A549 (cell line): Measurements from ENCODE around the gene MTRR. TPM values are rescaled to one million over a fixed set of nuclear protein-coding genes. Genes with fewer than 3 reads are reported as not detected.

Experiments used
- ATAC-seq, 2 experiments: fragments of 200-7000 bp in 1 of 2; fragments of >200 bp in 1 of 2; cut with Nextera tagmentation in 1 of 2; cut with Tn5 transposase in 1 of 2; 3 replicates each; pipeline versions ENCODE4 v1.8.0 to v1.9.1; 2018 to 2020; ENCODE audit warnings: mild to moderate bottlenecking in 1 of 2, moderate library complexity in 1 of 2
- CTCF ChIA-PET: fragments of 300-600 bp; sonication (Branson Sonifier 250); formaldehyde crosslinking; extraction: SDS; loops from one replicate; lab custom pipeline; 2021; ENCODE audit warnings: antibody characterized with exemption, inconsistent platforms; lab: Yijun Ruan, JAX
- POLR2A ChIA-PET: fragments of 350-600 bp; formaldehyde crosslinking; extraction: SDS; loops from one replicate; lab custom pipeline; 2021; ENCODE audit warnings: antibody characterized with exemption, inconsistent platforms; lab: Yijun Ruan, JAX
- DNase-seq, 2 experiments: peaks; one replicate each; pipeline versions ENCODE4 v3.0.0 to v3.0.0-alpha.2; 2011 to 2016; ENCODE audit warnings: low read depth in 1 of 2, low spot score in 1 of 2
- FAIRE-seq: peaks from 2 replicates; lab custom pipeline; 2011; peaks lifted over from hg19 to GRCh38; lab: Jason Lieb, UNC
- H3K27ac ChIP-seq, 2 experiments: fragments of >200 bp; sonication (Bioruptor Twin); formaldehyde crosslinking; 3 replicates each; pipeline ENCODE4 v1.5.1; 2016 to 2017
- H3K4me1 ChIP-seq: fragments of >200 bp; sonication (Bioruptor Twin); formaldehyde crosslinking; 3 replicates; pipeline ENCODE4 v1.6.1; 2016
- H3K4me2 ChIP-seq: fragments of >200 bp; sonication (Bioruptor Twin); formaldehyde crosslinking; 3 replicates; pipeline ENCODE4 v1.6.1; 2016
- H3K4me3 ChIP-seq: fragments of >200 bp; sonication (Bioruptor Twin); formaldehyde crosslinking; 3 replicates; pipeline ENCODE4 v1.5.1; 2016
- H3K9me3 ChIP-seq: fragments of >200 bp; sonication (Bioruptor Twin); formaldehyde crosslinking; 3 replicates; pipeline ENCODE4 v1.6.1; 2016
- BHLHE40 ChIP-seq: IDR thresholded peaks from 2 replicates; pipeline ENCODE4 v1.6.1; 2012; ENCODE audit warnings: low read depth, low read length, inconsistent platforms
- E2F6 ChIP-seq: IDR thresholded peaks from 2 replicates; pipeline ENCODE4 v1.6.1; 2012; ENCODE audit warnings: low read depth, borderline replicate concordance
- EHF ChIP-seq: fragments of 250-450 bp; sonication (Bioruptor Pico); IDR thresholded peaks from 2 replicates; pipeline ENCODE4 v1.5.0; 2020; ENCODE audit warnings: mild to moderate bottlenecking
- ELK1 ChIP-seq: fragments of 150-350 bp; IDR thresholded peaks from 2 replicates; pipeline ENCODE4 v1.6.1; 2014; ENCODE audit warnings: low read depth, mild to moderate bottlenecking, low read length
- FOSL2 ChIP-seq, 2 experiments: fragments of 450-650 bp in 1 of 2; fragments of >200 bp in 1 of 2; sonication (Bioruptor Twin) in 1 of 2; formaldehyde crosslinking; IDR thresholded peaks; 2 replicates each; pipeline versions ENCODE4 v1.5.0 to v1.6.1; 2016 to 2020; ENCODE audit warnings: mild to moderate bottlenecking in 1 of 2, moderate library complexity in 1 of 2
- HES2 ChIP-seq: fragments of >200 bp; sonication (Bioruptor Twin); formaldehyde crosslinking; IDR thresholded peaks from 2 replicates; pipeline ENCODE4 v1.6.1; 2016
- HMGXB4 ChIP-seq: fragments of 250-450 bp; sonication (Bioruptor Pico); IDR thresholded peaks from 2 replicates; pipeline ENCODE4 v1.5.0; 2021; ENCODE audit warnings: mild to moderate bottlenecking, moderate library complexity, borderline replicate concordance
- HOXB5 ChIP-seq: fragments of 250-450 bp; sonication (Bioruptor Pico); IDR thresholded peaks from 2 replicates; pipeline ENCODE4 v1.5.0; 2020; ENCODE audit warnings: mild to moderate bottlenecking, moderate library complexity
- JUN ChIP-seq, 2 experiments: fragments of >200 bp; sonication (Bioruptor Twin); formaldehyde crosslinking; IDR thresholded peaks; 2 replicates in 1 of 2; 3 replicates in 1 of 2; pipeline ENCODE4 v1.6.1; 2016 to 2017
- JUNB ChIP-seq: fragments of >200 bp; sonication (Bioruptor Twin); formaldehyde crosslinking; IDR thresholded peaks from 2 replicates; pipeline ENCODE4 v1.6.1; 2016
- KDM5A ChIP-seq: fragments of 200-600 bp; sonication (generic); IDR thresholded peaks from 2 replicates; pipeline ENCODE4 v1.6.1; 2016; ENCODE audit warnings: antibody characterized with exemption, mild to moderate bottlenecking
- MAFK ChIP-seq: fragments of 450-650 bp; IDR thresholded peaks from 2 replicates; pipeline ENCODE4 v1.6.1; 2014; ENCODE audit not compliant: partially characterized antibody
- PBX3 ChIP-seq: IDR thresholded peaks from 2 replicates; pipeline ENCODE4 v1.6.1; 2012
- PHF8 ChIP-seq: fragments of 200-600 bp; sonication (generic); IDR thresholded peaks from 2 replicates; pipeline ENCODE4 v1.6.1; 2016; ENCODE audit warnings: low read depth, mild to moderate bottlenecking, antibody characterized with exemption, moderate library complexity, borderline replicate concordance
- POLR2AphosphoS2 ChIP-seq: conservative IDR thresholded peaks from 2 replicates; pipeline ENCODE4 v1.6.1; 2012; ENCODE audit warnings: low read length, improper control_type of control experiment, inconsistent platforms
- RCOR1 ChIP-seq: fragments of 150-350 bp; IDR thresholded peaks from 2 replicates; pipeline ENCODE4 v1.6.1; 2014; ENCODE audit warnings: antibody characterized with exemption, low read length, low read depth
- SMC3 ChIP-seq: fragments of >200 bp; sonication (Bioruptor Twin); formaldehyde crosslinking; IDR thresholded peaks from 3 replicates; pipeline ENCODE4 v1.6.1; 2018; ENCODE audit warnings: inconsistent platforms
- TFCP2L1 ChIP-seq: fragments of 250-450 bp; sonication (Bioruptor Pico); IDR thresholded peaks from 2 replicates; pipeline ENCODE4 v1.5.0; 2021; ENCODE audit warnings: mild to moderate bottlenecking
- TP53 ChIP-seq: fragments of 250-450 bp; sonication (Bioruptor Pico); IDR thresholded peaks from 2 replicates; pipeline ENCODE4 v1.5.0; 2021; ENCODE audit warnings: mild to moderate bottlenecking, moderate library complexity
- USF2 ChIP-seq: fragments of 450-650 bp; IDR thresholded peaks from 2 replicates; pipeline ENCODE4 v1.6.1; 2014; ENCODE audit warnings: antibody characterized with exemption
- ZNF302 ChIP-seq: fragments of 250-450 bp; sonication (Bioruptor Pico); IDR thresholded peaks from 2 replicates; pipeline ENCODE4 v1.9.0; 2021; ENCODE audit warnings: inconsistent platforms, mild to moderate bottlenecking, moderate library complexity
- ZSCAN20 ChIP-seq: fragments of 250-450 bp; sonication (Bioruptor Pico); IDR thresholded peaks from 2 replicates; pipeline ENCODE4 v1.8.0; 2022; ENCODE audit warnings: mild to moderate bottlenecking, moderate library complexity
- WGBS: methylation state at CpG from one replicate; pipeline ENCODE4 v1.1.6; 2017; ENCODE audit errors: missing lambda C conversion rate; 5-methylcytosine and 5-hydroxymethylcytosine counted together
- polyA plus RNA-seq, 4 experiments: library from polyadenylated mRNA; depleted of rRNA in 3 of 4; stranded (reverse); fragments of >200 nt; fragmentation: RNase III in 1 of 4; extraction: RNeasy Plus Mini Kit Qiagen cat#74134 plus additional on column Dnase treatment in 1 of 4; gene quantifications; 2 replicates in 3 of 4; 3 replicates in 1 of 4; pipeline ENCODE4 v1.2.3, GENCODE V29; 2011 to 2017

MTRR gene
- polyA plus RNA-seq, 2 of the 4 experiments (the other 2 are of a cell fraction) = 44.1 to 86.3 TPM

GRCh38 chr5:7823594-7823993, 45.4 kb upstream of the MTRR start:
- ChIA-PET POLR2A (no interaction called here), CTCF (interaction anchor here (0.9 to 1.0 kb wide), 2 partner anchors 8 to 78 kb away, joined by 3 to 5 read pairs; no protein-coding TSS in a partner anchor)
- H3K27ac ChIP-seq = no peak overlapping the region
- TF ChIP-seq JUN (IDR thresholded peaks at IDR 0.05) = no peak
- TF ChIP-seq ELK1 = no peak
- no peak for TF ChIP-seq TFCP2L1 (CRISPR knock-in tag)
- TF ChIP-seq PHF8 = no peak
- TF ChIP-seq RCOR1 = no peak
- no peak for TF ChIP-seq HES2
- TF ChIP-seq BHLHE40 = no peak
- TF ChIP-seq TP53 = no peak
- TF ChIP-seq JUNB = no peak
- no peak for TF ChIP-seq POLR2AphosphoS2
- no peak for TF ChIP-seq ZSCAN20 (CRISPR knock-in tag)
- no peak for TF ChIP-seq HMGXB4 (CRISPR knock-in tag)
- TF ChIP-seq SMC3 = no peak
- no peak for TF ChIP-seq EHF (CRISPR knock-in tag)
- TF ChIP-seq HOXB5 (CRISPR knock-in tag) = no peak
- TF ChIP-seq E2F6 = no peak
- no peak for TF ChIP-seq ZNF302
- no peak for TF ChIP-seq PBX3
- TF ChIP-seq USF2 = no peak
- FAIRE-seq (no peak), DNase-seq (no peak), ATAC-seq (no peak)
- H3K9me3 ChIP-seq = no peaks in the 10 kb centered on the region
- 25% methylated on average over 8 of the region's 8 CpGs for WGBS
- H3K4me3 ChIP-seq = no peak overlapping the region
- H3K4me1 ChIP-seq = no peaks in the 10 kb centered on the region
- H3K4me2 ChIP-seq = no peak overlapping the region

- CTCF ChIA-PET = no interaction called here
- 36% methylated on average over 4 of the region's 18 CpGs for WGBS
- FAIRE-seq = no peak
These were observed 44.0 kb upstream of the MTRR start for GRCh38 chr5:7824995-7825394.

More at GRCh38 chr5:7824995-7825394, 44.0 kb upstream of the MTRR start:
- Histone ChIP-seq H3K4me3 (no peak overlapping the region), H3K4me1 (no peaks in the 10 kb centered on the region), H3K27ac (no peak overlapping the region)
- ATAC-seq = no peak
- DNase-seq = no peak
- TF ChIP-seq MAFK (no peak), FOSL2 (IDR thresholded peaks at IDR 0.05) (no peak), FOSL2 (CRISPR knock-in tag; IDR thresholded peaks at IDR 0.05) (no peak), KDM5A (no peak)
- TF ChIP-seq, all 56 proteins: peak for 0
- H3K9me3 ChIP-seq = no peaks in the 10 kb centered on the region
- H3K4me2 ChIP-seq = no peak overlapping the region
- POLR2A ChIA-PET = no interaction called here
